Measurements from ENCODE around the gene SIGLEC1. TPM values are rescaled to one million over a fixed set of nuclear protein-coding genes. Genes with fewer than 3 reads are reported as not detected.

The SIGLEC1 gene
- total RNA-seq, 1 experiment from 2014 or later, result not detected

DNA sequence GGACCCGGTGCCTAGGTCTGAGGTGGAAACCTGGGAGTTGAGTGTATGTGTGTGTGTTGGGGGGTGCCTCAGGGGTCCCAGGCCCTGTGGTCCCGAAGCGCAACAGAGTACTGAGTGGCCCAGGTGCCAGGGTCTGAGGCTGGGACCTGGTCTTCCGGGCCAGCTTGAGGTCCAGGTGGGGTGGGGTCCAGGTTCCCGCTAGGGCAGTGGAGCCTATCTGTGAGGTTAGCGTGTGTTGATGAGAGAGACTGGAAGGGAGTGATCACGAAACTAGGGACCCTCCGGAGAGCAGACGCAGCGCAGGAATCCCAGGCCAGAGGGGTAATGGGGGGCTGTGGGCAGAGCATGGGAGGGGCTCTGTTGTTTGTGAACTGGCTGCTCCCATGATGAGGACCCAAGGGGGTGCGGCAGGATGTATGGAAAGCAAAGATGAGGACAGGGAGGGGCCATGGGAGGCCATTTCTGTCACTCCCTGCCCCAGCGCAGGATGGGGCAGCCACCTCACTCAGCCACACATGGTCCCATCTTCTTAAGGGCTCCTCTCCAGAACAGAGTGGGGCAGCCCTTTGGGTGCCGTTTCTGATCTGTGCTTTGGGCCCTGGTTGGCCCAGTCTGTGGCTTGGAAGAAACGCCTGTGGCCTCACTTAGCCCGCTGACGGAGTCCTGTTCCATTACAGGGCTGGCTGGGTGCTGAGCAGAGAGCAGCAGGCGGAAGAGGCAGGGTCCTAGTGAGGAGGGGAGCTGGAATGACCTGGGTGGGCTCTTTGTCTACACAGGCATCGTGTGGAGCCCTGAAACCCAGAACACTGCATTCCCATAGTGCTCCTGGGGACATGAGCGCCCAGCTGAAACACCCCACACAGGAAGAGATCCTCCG is 21.0 kb upstream of the SIGLEC1 start:
- Histone ChIP-seq H3K4me1 (ENCODE audit: insufficient read depth, low read length) (peaks cover 8% of the 10 kb centered on the region), H3F3A (ENCODE audit: low read length, unreplicated experiment) (no peaks in the 10 kb centered on the region), H3K4me2 (ENCODE audit: low read length) (no peak overlapping the region), H3K9ac (ENCODE audit: low read length) (no peak overlapping the region), H3K4me3 (ENCODE audit: low read length) (no peak overlapping the region), H4K20me1 (ENCODE audit: low read length) (no peaks in the 10 kb centered on the region), H3K9me3 (ENCODE audit: low read length) (no peaks in the 10 kb centered on the region), H3K36me3 (ENCODE audit: low read depth, low read length) (no peaks in the 10 kb centered on the region), H3K27me3 (ENCODE audit: low read length) (no peaks in the 10 kb centered on the region), H2AFZ (ENCODE audit: low read length) (no peak overlapping the region), H3K27ac (ENCODE audit: low read length) (no peak overlapping the region), H3K79me2 (ENCODE audit: low read length) (no peaks in the 10 kb centered on the region), H3K9me2 (replicated peaks; ENCODE audit: low read length) (no peaks in the 10 kb centered on the region)
- ATAC-seq (no peak), DNase-seq (no peak)
- POLR2A ChIA-PET (ENCODE audit: unreplicated experiment), result no interaction called here
- intact Hi-C loops (cut with micrococcal nuclease), result no loop called here
- CTCF ChIA-PET, result no interaction called here
- TF ChIP-seq, protein P1, sequence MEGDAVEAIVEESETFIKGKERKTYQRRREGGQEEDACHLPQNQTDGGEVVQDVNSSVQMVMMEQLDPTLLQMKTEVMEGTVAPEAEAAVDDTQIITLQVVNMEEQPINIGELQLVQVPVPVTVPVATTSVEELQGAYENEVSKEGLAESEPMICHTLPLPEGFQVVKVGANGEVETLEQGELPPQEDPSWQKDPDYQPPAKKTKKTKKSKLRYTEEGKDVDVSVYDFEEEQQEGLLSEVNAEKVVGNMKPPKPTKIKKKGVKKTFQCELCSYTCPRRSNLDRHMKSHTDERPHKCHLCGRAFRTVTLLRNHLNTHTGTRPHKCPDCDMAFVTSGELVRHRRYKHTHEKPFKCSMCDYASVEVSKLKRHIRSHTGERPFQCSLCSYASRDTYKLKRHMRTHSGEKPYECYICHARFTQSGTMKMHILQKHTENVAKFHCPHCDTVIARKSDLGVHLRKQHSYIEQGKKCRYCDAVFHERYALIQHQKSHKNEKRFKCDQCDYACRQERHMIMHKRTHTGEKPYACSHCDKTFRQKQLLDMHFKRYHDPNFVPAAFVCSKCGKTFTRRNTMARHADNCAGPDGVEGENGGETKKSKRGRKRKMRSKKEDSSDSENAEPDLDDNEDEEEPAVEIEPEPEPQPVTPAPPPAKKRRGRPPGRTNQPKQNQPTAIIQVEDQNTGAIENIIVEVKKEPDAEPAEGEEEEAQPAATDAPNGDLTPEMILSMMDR (conservative IDR thresholded peaks at IDR 0.05; ENCODE audit: low read depth, low read length), result no peak
- no peak for TF ChIP-seq EZH2phosphoT487 (IDR thresholded peaks at IDR 0.05; ENCODE audit: borderline replicate concordance, low read length)
- no peak for TF ChIP-seq EZH2 (IDR thresholded peaks at IDR 0.05; ENCODE audit: low read length, unreplicated experiment)
- BruUV-seq (replicated peaks), result no TSS peak

DNA sequence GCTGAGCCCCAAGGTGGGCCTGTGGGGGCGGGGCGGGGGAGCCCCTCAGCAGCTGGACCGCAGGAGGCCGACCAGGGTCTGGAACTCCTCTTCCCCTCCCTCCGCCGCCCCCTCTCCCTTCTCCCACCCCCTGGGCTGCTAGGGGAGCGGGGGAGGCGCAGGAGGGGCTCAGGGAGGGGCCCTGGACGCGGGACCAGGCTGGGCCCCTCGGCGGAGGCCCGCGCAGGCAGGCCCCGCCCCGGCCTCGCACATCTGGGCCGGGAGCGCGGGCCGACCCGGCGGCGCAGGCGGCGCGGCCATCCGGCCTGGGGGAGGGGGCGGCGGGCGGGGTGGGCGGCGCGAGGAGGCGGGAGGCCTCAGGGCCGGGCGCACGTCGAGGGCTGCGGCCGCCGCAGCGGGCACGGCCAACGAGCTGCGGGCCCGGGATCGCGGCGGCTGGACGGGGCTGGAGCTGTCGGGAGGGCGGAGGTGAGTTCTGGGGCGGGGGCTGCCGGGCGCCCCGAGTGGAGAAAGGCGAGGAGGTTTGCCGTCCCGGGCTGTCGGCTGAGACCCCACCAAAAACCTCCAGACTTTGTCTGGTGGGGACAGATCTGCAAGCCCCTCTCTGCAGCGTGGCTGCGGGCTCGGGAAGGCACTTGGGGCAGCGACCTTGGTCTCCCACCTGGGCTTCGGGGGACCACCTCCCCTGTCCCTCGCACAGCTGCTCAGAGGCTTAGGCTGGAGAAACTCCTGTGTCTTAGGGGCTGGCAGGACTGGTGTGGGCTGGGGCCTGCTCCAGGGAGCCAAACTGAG is 20.1 kb upstream of the SIGLEC1 start, which contains the start of gene HSPA12B:
Gene HSPA12B (plus strand): TSS at position 359 of the 792 bp plus-strand sequence. CDS start 5,990 bp downstream, outside the sequence.
- Histone ChIP-seq H2AFZ (ENCODE audit: low read length) (no peak within 1 kb of the TSS), H3K9me3 (ENCODE audit: low read length) (no peaks in the 10 kb centered on the region), H3K4me1 (ENCODE audit: insufficient read depth, low read length) (peaks cover 15% of the 10 kb centered on the region), H4K20me1 (ENCODE audit: low read length) (no peaks in the 10 kb centered on the region), H3K9me2 (replicated peaks; ENCODE audit: low read length) (no peaks in the 10 kb centered on the region), H3K27me3 (ENCODE audit: low read length) (no peaks in the 10 kb centered on the region), H3K79me2 (ENCODE audit: low read length) (no peaks in the 10 kb centered on the region), H3F3A (ENCODE audit: low read length, unreplicated experiment) (no peaks in the 10 kb centered on the region), H3K9ac (ENCODE audit: low read length) (no peak within 1 kb of the TSS), H3K36me3 (ENCODE audit: low read depth, low read length) (no peaks in the 10 kb centered on the region), H3K27ac (ENCODE audit: low read length) (no peak within 1 kb of the TSS), H3K4me2 (ENCODE audit: low read length) (no peak within 1 kb of the TSS), H3K4me3 (ENCODE audit: low read length) (no peak within 1 kb of the TSS)
- POLR2A ChIA-PET (ENCODE audit: unreplicated experiment), result no interaction called here
- no TSS peak for BruUV-seq (replicated peaks)
- DNase-seq, result no peak
- TF ChIP-seq EZH2 (IDR thresholded peaks at IDR 0.05; ENCODE audit: low read length, unreplicated experiment) (no peak), EZH2phosphoT487 (IDR thresholded peaks at IDR 0.05; ENCODE audit: borderline replicate concordance, low read length) (no peak)
- TF ChIP-seq, protein P1 (conservative IDR thresholded peaks at IDR 0.05; ENCODE audit: low read depth, low read length), result no peak
- CTCF ChIA-PET, result no interaction called here
- intact Hi-C loops (cut with micrococcal nuclease), result no loop called here
- ATAC-seq, result no peak
